C4-2B (cell line): Measurements from ENCODE around the gene MED15.

Source experiments
- CTCF ChIP-seq: fragments of 450-650 bp; conservative IDR thresholded peaks from 2 replicates; pipeline ENCODE4 v1.5.1; 2017; ENCODE audit warnings: mild to moderate bottlenecking
- ZFX ChIP-seq: fragments of 450-650 bp; IDR thresholded peaks from 2 replicates; pipeline ENCODE4 v1.6.1; 2017

GRCh38 chr22:20588843-20589581 is 81.6 kb downstream of the MED15 start:
- TF ChIP-seq CTCF: no peak
- no peak for TF ChIP-seq ZFX
